Germinal center (tissue), 1 donor: Measurements from ENCODE around the gene CARMIL1.

ENCODE experiments used
- DNase-seq: peaks from one replicate; pipeline ENCODE4 v3.0.0; 2012; ENCODE audit warnings: mixed read lengths, low spot score

CARMIL1 gene

GRCh38 chr6:25337431-25337830 lies 58.3 kb downstream of the CARMIL1 start:
- DNase-seq = no peak

- DNase-seq = no peak
Measured at GRCh38 chr6:25340431-25341202, 61.4 kb downstream of the CARMIL1 start.

- DNase-seq = no peak
Measured at GRCh38 chr6:25341203-25341552, 62.0 kb downstream of the CARMIL1 start.

- DNase-seq = no peak
Measured at GRCh38 chr6:25341923-25342619, 62.9 kb downstream of the CARMIL1 start.

- DNase-seq = no peak
Measured at GRCh38 chr6:25342802-25343201, 63.6 kb downstream of the CARMIL1 start.

GRCh38 chr6:25343984-25344383 lies 64.8 kb downstream of the CARMIL1 start:
- no peak for DNase-seq

- no peak for DNase-seq
Measured at GRCh38 chr6:25344827-25345226, 65.7 kb downstream of the CARMIL1 start.

GRCh38 chr6:25346064-25346463 lies 66.9 kb downstream of the CARMIL1 start:
- no peak for DNase-seq

GRCh38 chr6:25350573-25350972 lies 71.4 kb downstream of the CARMIL1 start:
- no peak for DNase-seq

GRCh38 chr6:25351485-25351884 lies 72.3 kb downstream of the CARMIL1 start:
- DNase-seq = no peak

- DNase-seq = no peak
Measured at GRCh38 chr6:25352285-25352684, 73.1 kb downstream of the CARMIL1 start.

GRCh38 chr6:25354078-25354932 lies 75.1 kb downstream of the CARMIL1 start:
- no peak for DNase-seq

GRCh38 chr6:25359191-25359861 lies 80.2 kb downstream of the CARMIL1 start:
- no peak for DNase-seq

GRCh38 chr6:25359891-25360290 lies 80.7 kb downstream of the CARMIL1 start:
- no peak for DNase-seq

GRCh38 chr6:25360621-25361020 lies 81.4 kb downstream of the CARMIL1 start:
- DNase-seq = no peak

GRCh38 chr6:25363427-25363826 lies 84.3 kb downstream of the CARMIL1 start:
- no peak for DNase-seq

GRCh38 chr6:25365154-25365553 lies 86.0 kb downstream of the CARMIL1 start:
- no peak for DNase-seq

- no peak for DNase-seq
Measured at GRCh38 chr6:25366903-25367545, 87.8 kb downstream of the CARMIL1 start.

GRCh38 chr6:25369036-25369432 lies 89.9 kb downstream of the CARMIL1 start:
- DNase-seq = no peak

GRCh38 chr6:25369433-25370177 lies 90.4 kb downstream of the CARMIL1 start:
- DNase-seq = no peak
